GM12801 (cell line): ENCODE measurements around the gene MCAM.

ENCODE experiments used
- TF ChIP-seq, protein P1 (sequence below): IDR thresholded peaks from one replicate; pipeline ENCODE4 v1.5.1; 2011; ENCODE audit warnings: control low read depth; ENCODE audit not compliant: insufficient read length; ENCODE audit errors: extremely low read depth

MCAM gene

DNA sequence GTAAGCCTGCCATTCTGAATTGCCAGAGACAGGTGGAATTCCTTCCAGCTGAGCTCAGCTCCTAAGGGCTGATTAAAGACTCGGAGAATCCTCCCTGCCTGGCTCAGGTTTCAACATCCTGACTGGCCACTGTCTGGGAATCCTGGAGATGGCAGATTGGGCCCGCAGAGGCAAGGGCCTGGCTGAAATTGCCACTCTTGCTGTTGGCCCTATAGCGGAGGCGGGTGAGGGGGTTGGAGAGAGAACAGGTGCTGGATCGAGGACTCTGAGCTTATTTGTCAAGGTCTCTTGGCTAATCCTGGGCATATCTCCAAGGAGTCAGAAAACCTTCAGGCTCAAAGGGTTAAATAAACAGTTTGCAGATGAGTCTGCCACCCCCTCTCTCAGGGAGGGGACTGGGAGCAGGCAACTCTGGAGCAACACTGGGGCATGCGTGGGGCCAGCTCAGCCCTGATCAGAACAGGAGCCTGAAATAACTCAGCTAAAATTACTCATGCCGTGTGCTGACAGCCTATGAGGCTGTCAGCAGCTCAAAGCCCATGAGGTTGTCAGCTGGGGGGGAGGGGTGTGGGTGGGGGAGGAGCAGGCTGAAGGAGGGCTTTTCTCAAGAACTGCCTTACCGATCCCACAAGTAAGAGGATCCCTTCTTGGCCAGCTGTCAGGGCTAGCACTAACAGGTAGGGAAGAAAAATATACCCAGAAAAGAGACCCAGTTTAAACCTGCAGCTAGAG, 44.3 kb upstream of the MCAM start:
- TF ChIP-seq, protein P1, sequence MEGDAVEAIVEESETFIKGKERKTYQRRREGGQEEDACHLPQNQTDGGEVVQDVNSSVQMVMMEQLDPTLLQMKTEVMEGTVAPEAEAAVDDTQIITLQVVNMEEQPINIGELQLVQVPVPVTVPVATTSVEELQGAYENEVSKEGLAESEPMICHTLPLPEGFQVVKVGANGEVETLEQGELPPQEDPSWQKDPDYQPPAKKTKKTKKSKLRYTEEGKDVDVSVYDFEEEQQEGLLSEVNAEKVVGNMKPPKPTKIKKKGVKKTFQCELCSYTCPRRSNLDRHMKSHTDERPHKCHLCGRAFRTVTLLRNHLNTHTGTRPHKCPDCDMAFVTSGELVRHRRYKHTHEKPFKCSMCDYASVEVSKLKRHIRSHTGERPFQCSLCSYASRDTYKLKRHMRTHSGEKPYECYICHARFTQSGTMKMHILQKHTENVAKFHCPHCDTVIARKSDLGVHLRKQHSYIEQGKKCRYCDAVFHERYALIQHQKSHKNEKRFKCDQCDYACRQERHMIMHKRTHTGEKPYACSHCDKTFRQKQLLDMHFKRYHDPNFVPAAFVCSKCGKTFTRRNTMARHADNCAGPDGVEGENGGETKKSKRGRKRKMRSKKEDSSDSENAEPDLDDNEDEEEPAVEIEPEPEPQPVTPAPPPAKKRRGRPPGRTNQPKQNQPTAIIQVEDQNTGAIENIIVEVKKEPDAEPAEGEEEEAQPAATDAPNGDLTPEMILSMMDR, result no peak

DNA sequence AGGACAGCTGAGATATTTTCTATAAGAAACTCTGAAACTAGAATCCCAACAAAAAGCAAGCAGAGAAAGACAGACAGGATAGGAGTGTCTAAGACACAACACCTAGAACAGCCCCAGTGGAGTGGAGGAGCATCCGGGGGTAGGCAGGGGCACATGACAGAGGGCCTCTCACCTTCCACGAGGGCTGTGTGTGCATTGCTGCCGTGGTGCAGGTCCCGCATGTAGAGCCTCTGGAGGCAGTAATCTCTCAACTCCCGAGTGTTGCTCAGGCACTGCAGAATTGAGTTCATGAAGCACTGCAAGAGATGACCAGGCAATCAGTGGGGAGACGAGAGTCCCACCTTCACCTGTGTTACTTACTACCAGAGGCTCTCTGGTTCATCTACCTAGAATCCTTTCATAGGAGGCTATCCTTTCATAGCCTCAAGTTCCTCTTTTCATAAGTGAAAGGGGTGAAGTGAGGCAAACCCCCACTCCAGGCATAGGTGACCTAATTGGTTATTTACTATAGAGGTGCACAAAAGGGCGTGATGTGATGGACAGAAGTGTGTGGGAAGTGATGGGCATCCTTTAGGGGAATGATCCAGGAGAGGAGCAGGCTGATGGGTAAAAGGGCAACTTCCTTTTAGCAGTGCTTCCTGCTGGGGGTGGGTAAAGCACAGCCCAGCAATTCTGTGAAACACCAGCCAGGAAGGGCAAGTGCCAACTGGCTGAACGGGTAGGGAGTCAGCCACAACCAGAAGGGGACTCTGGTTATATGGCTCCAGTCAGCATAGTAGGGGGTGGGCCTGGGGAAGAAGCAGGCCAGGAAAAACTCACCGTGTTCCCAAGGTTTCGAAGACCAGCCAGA, 42.7 kb upstream of the MCAM start:
- TF ChIP-seq, protein P1, result no peak

DNA sequence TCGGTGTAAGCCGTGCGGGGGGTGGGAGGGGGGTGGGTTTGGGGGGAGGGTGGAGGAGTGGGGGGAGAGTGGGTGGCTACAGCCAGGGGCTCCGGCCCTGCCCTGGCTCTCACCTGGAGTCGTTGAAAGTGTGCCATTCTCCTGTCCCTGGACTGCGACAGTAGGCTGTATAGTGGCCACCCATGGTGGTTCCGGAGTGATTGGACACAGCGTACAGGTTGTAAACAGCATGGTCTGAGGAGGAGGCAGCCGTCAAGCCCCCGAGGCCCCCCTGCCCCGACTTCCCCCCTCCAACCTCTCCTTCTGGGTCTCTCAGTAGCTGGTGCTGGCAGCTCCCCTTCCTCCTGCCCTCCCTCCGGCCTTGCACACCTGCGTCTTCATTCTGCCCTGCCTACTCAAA, 40.1 kb upstream of the MCAM start:
- TF ChIP-seq, protein P1, result no peak

DNA sequence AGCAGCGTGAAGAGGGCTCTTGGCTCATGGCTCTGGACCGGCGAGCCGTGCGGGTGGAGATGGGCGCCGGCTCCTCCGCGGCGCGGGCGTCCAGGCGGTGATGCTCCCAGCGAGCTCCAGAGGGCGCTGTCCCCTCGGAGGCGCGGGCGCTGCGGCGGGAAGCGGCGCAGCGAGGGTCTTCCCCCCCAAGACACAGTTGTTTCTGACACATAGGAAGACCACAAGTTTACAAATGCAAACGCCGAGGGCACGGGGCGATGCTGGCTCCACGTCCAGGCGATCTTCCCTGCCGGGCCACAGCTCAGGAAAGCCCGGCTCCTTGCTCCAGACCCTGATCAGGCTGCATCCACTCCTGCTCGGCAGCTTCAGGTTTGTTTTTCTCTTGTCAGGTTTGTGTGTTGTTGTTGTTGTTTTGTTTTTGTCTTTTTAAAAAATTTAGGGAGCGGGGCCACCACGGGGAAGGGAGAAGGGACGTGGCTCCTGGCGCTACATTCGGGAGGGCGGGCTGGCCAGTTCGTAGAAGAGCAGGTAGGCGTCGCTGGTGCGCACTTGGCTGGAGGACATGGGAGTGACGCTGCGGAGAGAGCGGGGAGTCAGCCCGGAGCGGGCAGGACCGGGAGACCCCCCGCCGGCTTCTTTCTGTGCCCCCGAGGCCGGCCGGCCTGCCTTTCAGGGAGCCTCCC, 39.6 kb upstream of the MCAM start:
- TF ChIP-seq, protein P1, result no peak

DNA sequence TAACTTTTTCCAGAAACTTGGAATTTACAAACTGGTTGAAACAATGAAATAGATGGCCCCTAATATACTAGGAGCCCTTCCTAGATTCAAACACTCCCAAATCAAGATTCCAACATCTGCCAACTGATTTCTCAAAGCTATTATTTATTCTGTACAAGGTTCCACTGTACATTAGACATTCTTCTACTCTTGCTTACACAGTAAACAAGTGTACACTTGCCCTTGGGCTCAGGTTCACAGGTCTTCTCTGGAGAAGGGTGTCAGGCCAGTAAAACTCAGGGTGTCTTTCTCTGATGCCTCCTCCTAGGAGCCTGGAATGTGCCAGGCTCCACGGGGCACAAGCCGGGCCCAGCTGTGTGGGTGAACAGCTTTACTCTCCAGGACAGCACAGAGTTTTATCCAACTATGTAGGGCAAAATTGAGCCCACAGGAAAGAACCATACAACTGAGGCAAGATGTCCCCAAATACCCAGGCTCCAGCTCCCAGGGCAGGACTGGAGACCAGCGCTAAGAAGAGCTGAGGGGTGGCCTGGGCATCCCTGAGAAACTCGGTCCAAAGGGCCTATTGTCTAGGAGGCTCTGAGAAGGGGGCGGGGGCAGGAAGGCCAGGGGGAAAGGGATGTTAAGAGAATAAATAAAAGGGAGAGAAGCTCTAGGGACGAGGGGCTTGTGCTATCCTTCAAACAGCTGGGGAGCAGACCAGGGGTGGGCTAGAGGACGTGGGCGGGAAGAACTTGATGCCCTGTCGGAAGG, 38.3 kb upstream of the MCAM start:
- TF ChIP-seq, protein P1, result no peak

DNA sequence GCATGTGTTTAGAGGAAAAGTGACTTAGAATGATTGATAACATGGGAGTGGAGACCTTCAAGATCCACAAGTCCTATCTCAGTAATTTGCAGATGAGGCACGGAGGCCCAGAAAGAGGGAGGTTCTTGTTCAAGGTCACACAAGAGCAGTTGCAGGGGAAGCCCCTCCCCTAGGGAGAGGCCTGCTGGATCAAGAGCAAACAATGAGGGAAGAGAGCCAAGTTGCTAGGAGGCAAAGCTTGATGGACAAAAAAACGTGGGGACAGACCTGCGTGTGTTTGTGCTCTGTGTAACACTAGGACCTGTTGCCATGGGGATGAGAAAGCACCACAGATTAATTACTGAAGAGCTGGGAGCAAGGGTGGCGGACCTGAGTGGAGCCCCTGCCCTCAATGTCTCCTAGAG, 35.9 kb upstream of the MCAM start:
- TF ChIP-seq, protein P1, result no peak

DNA sequence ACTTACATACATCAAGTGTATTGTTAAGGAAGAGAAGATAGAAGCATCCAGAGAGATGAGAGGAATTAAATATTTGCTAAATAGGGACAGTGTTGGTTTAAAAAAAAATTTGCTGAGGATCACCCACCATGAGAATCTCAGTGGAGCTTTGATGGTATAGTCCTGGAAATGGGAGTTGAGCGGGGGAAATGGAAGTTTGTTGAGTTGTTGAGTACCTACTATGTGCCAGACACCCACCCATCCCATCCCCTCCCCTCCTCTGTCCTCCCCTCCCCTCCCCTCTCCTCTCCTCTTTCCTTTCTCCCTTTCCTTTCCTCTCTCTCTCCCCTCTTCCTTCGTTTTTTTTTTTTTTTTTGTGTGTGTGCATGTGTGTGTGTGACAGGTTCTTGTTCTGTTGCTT, 34.3 kb upstream of the MCAM start:
- TF ChIP-seq, protein P1, result no peak
